HepG2 (cell line): Measurements from ENCODE around the gene DSG2. TPM values are rescaled to one million over a fixed set of nuclear protein-coding genes. Genes with fewer than 3 reads are reported as not detected.

Experiments used
- FOXA3 ChIP-seq: IDR thresholded peaks from 2 replicates; pipeline ENCODE4 v1.6.1; 2016; ENCODE audit warnings: missing genetic modification reagents, missing compliant biosample characterization
- GABPA ChIP-seq, 2 experiments: IDR thresholded peaks; 2 replicates each; pipeline ENCODE4 v1.6.1; 2011 to 2016; ENCODE audit warnings: low read depth in 2 of 2, low read length in 1 of 2, missing biosample characterization in 1 of 2, missing genetic modification characterization in 1 of 2
- GLMP ChIP-seq: sonication (generic); formaldehyde crosslinking; IDR thresholded peaks from 2 replicates; pipeline ENCODE4 v1.9.0; 2021; ENCODE audit warnings: missing genetic modification reagents, mild to moderate bottlenecking, borderline replicate concordance
- HOXA5 ChIP-seq: sonication (generic); formaldehyde crosslinking; IDR thresholded peaks from 2 replicates; pipeline ENCODE4 v1.4.0; 2020; ENCODE audit warnings: missing genetic modification reagents
- KIAA2018 ChIP-seq: sonication (generic); formaldehyde crosslinking; IDR thresholded peaks from 2 replicates; pipeline ENCODE4 v1.5.0; 2020; ENCODE audit warnings: mild to moderate bottlenecking, missing genetic modification reagents, borderline replicate concordance
- KLF9 ChIP-seq: IDR thresholded peaks from 2 replicates; pipeline ENCODE4 v1.6.1; 2016; ENCODE audit warnings: low read depth
- MAZ ChIP-seq, 2 experiments: sonication (generic) in 1 of 2; formaldehyde crosslinking in 1 of 2; IDR thresholded peaks; 2 replicates each; pipeline versions ENCODE4 v1.5.0 to v1.6.1; 2012 to 2020; ENCODE audit warnings: low read depth in 2 of 2, mild to moderate bottlenecking in 2 of 2, borderline replicate concordance in 1 of 2, improper control_type of control experiment in 1 of 2, low read length in 1 of 2, missing genetic modification reagents in 1 of 2, moderate library complexity in 1 of 2
- MLX ChIP-seq: IDR thresholded peaks from 2 replicates; pipeline ENCODE4 v1.6.1; 2016
- MXD3 ChIP-seq: IDR thresholded peaks from 2 replicates; pipeline ENCODE4 v1.6.1; 2016; ENCODE audit warnings: mild to moderate bottlenecking, missing biosample characterization, missing genetic modification reagents
- RFXAP ChIP-seq: sonication (generic); formaldehyde crosslinking; IDR thresholded peaks from 2 replicates; pipeline ENCODE4 v1.4.0; 2020; ENCODE audit warnings: missing genetic modification reagents, borderline replicate concordance
- RXRB ChIP-seq: IDR thresholded peaks from 2 replicates; pipeline ENCODE4 v1.6.1; 2016; ENCODE audit warnings: borderline replicate concordance, missing genetic modification reagents, missing compliant biosample characterization
- SKIL ChIP-seq: sonication (generic); formaldehyde crosslinking; IDR thresholded peaks from 2 replicates; pipeline ENCODE4 v1.8.0; 2022; ENCODE audit warnings: missing genetic modification reagents, mild to moderate bottlenecking, moderate library complexity, borderline replicate concordance
- XRCC5 ChIP-seq: fragments of 200-400 bp; formaldehyde crosslinking; optimal IDR thresholded peaks from 2 replicates; pipeline ENCODE3; 2017; ENCODE audit warnings: mild to moderate bottlenecking, low read length
- ZNF101 ChIP-seq: sonication (generic); formaldehyde crosslinking; IDR thresholded peaks from 2 replicates; pipeline ENCODE4 v1.4.0; 2020; ENCODE audit warnings: mild to moderate bottlenecking, low read depth, missing genetic modification reagents, borderline replicate concordance
- ZNF546 ChIP-seq: sonication (generic); formaldehyde crosslinking; conservative IDR thresholded peaks from 2 replicates; pipeline ENCODE4 v1.8.1; 2023; ENCODE audit warnings: mild to moderate bottlenecking, missing genetic modification reagents
- ZNF547 ChIP-seq: sonication (generic); formaldehyde crosslinking; IDR thresholded peaks from 2 replicates; pipeline ENCODE4 v1.5.1; 2020; ENCODE audit warnings: mild to moderate bottlenecking, missing genetic modification reagents
- ZSCAN22 ChIP-seq: sonication (generic); formaldehyde crosslinking; IDR thresholded peaks from 2 replicates; pipeline ENCODE4 v1.4.0; 2020; ENCODE audit warnings: mild to moderate bottlenecking, missing genetic modification reagents
- polyA plus RNA-seq, 8 experiments: library from polyadenylated mRNA; depleted of rRNA in 3 of 8; stranded (reverse) in 7 of 8; unstranded in 1 of 8; fragments of >200 nt; fragmentation: Illumina TruSeq in 4 of 8; extraction: Trizol in 4 of 8; gene quantifications; 2 replicates each; pipeline versions ENCODE4 v1.2.1 to v1.2.3, GENCODE V29; 2011 to 2016; ENCODE audit warnings: low read depth in 4 of 8, missing spikeins in 1 of 8, mixed read lengths in 1 of 8; ENCODE audit not compliant: insufficient read depth in 1 of 8
- total RNA-seq, 5 experiments: library from RNA; depleted of rRNA; stranded (reverse); fragments of >200 nt; fragmentation: Illumina TruSeq; extraction: Trizol; gene quantifications; 2 replicates each; pipeline ENCODE4 v1.2.3, GENCODE V29; 2016; ENCODE audit warnings: low read depth in 1 of 5

The DSG2 gene
- total and polyA plus RNA-seq, 2 of the 13 experiments (the other 11 are each of a cell fraction or from before 2014, with no cell fraction given), result 23.3 to 66.7 TPM

GRCh38 chr18:31558567-31558966, 60.6 kb downstream of the DSG2 start (continued):
- TF ChIP-seq GLMP (no peak), HOXA5 (CRISPR knock-in tag) (peak; percentile 50; the same call in 1 of the 2 replicates), GABPA (IDR thresholded peaks at IDR 0.05; ENCODE audit: low read depth, low read length) (no peak), GABPA (CRISPR knock-in tag; IDR thresholded peaks at IDR 0.05; ENCODE audit: low read depth) (peak; percentile 28; the same call in 1 of the 2 replicates), KIAA2018 (no peak), ZNF546 (no peak), ZNF547 (no peak), KLF9 (CRISPR knock-in tag) (no peak), MXD3 (CRISPR knock-in tag) (no peak), FOXA3 (CRISPR knock-in tag) (peak; percentile 85), MLX (CRISPR knock-in tag) (no peak), ZNF101 (no peak), RFXAP (CRISPR knock-in tag) (0 out of 2 replicates have a peak, but pooled peaks have one; percentile 33), XRCC5 (no peak), ZSCAN22 (no peak), MAZ (IDR thresholded peaks at IDR 0.05; ENCODE audit: borderline replicate concordance, low read depth, low read length) (no peak), MAZ (CRISPR knock-in tag; IDR thresholded peaks at IDR 0.05; ENCODE audit: low read depth) (no peak), RXRB (CRISPR knock-in tag) (peak; percentile 68), SKIL (CRISPR knock-in tag) (no peak)
